Astrocyte of the spinal cord (primary cell): ENCODE results near the gene PEDS1.
A peak's percentile ranks its signal among the peaks of the same experiment; 100 is the strongest.
"Not testable (repeated sequence)": the region's sequence is repeated elsewhere in the genome, so short reads cannot be mapped to it uniquely, and the experiment has no call there.

Experiments
- DNase-seq: peaks from one replicate; pipeline ENCODE4 v3.0.0; 2011; ENCODE audit warnings: low read depth, low spot score
- H3K4me3 ChIP-seq: 2 replicates; pipeline ENCODE4 v1.5.1; 2011; ENCODE audit warnings: low read depth, mild to moderate bottlenecking, low read length, moderate library complexity
- CTCF ChIP-seq: IDR thresholded peaks from 2 replicates; pipeline ENCODE4 v1.5.1; 2012; ENCODE audit warnings: low read depth, mild to moderate bottlenecking, low read length, inconsistent platforms
- in situ Hi-C: cut with HindIII; loops from 2 replicates; pipeline ENCODE4 v1.10.0; 2017; ENCODE audit warnings: low sequenced_read_pairs

Gene PEDS1

GRCh38 chr20:50138479-50139393, 14.8 kb downstream of the PEDS1 start:
- H3K4me3 ChIP-seq, result no peak overlapping the region
- DNase-seq, result no peak
- in situ Hi-C loops, result no loop called here
- peak; percentile 18 for TF ChIP-seq CTCF

- in situ Hi-C loops, result no loop called here
- TF ChIP-seq CTCF, result no peak
- DNase-seq, result no peak
- H3K4me3 ChIP-seq, result no peak overlapping the region
Observed at GRCh38 chr20:50138120-50138478, 15.4 kb downstream of the PEDS1 start.

GRCh38 chr20:50137702-50138101, 15.8 kb downstream of the PEDS1 start:
- DNase-seq, H3K4me3 ChIP-seq, in situ Hi-C loops: not testable (repeated sequence)

GRCh38 chr20:50136822-50137599, 16.5 kb downstream of the PEDS1 start:
- no peak for TF ChIP-seq CTCF
- DNase-seq, result no peak
- no peak overlapping the region for H3K4me3 ChIP-seq
- in situ Hi-C loops, result no loop called here

GRCh38 chr20:50135157-50135556, 18.4 kb downstream of the PEDS1 start:
- H3K4me3 ChIP-seq, in situ Hi-C loops, DNase-seq: not testable (repeated sequence)

GRCh38 chr20:50133474-50134217, 19.9 kb downstream of the PEDS1 start:
- TF ChIP-seq CTCF, result peak; percentile 23
- in situ Hi-C loops, result no loop called here
- H3K4me3 ChIP-seq, result no peak overlapping the region
- no peak for DNase-seq

- in situ Hi-C loops, result no loop called here
- TF ChIP-seq CTCF, result no peak
- DNase-seq, result no peak
- H3K4me3 ChIP-seq, result no peak overlapping the region
Observed at GRCh38 chr20:50133041-50133440, 20.5 kb downstream of the PEDS1 start.
